Thyroid gland (tissue), 4 donors: ENCODE data around the gene EPHX1.

Experiments
- POLR2A ChIP-seq, 2 donors: fragments of 450-650 bp; IDR thresholded peaks; one replicate each; pipeline ENCODE4 v1.6.1; 2017; ENCODE audit warnings: antibody characterized with exemption in 2 of 2, mild to moderate bottlenecking in 2 of 2, moderate library complexity in 1 of 2
- TF ChIP-seq, protein P1 (sequence below), 6 experiments: fragments of 200-600 bp in 3 of 6; fragments of 450-650 bp in 3 of 6; sonication (generic) in 3 of 6; IDR thresholded peaks; one replicate each; pipeline ENCODE4 v1.5.1; 2016 to 2019; ENCODE audit warnings: antibody characterized with exemption in 6 of 6, mild to moderate bottlenecking in 2 of 6, inconsistent platforms in 1 of 6, moderate library complexity in 1 of 6

DNA sequence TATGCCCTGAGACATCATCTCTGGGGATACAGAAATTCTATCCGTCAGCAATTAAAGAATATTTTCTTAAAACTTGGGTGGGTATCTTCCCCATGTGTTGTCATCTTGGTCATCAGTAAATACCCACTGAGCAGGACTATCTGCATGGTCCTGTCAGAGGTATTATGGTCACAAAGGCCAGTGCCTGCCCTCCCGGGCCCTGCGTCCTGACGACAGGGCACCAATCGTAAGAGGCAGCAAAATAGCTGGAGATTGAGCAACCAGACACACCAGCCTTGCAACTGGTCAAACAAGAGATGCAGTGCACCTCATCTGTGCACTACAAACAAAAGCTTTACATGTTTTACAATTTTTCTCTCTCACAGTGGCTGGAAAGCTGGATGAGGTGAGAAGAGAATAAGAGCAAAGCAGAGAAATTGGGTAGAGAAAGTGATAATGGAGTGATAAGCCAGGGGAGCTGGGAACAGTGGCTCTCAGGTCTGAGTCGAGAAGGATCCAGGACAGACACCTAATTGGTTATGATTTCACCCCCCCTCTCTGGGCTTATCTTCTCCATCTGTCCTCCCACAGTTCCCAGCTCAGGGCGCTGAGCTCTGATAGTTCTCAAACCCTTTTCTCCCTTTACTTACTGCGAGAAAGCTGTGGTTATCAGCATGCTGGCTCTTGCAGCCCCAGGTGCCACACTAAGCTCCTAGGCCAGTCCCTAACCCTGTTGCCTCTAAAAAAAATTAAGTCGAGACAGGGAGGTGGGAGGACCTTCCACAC lies 41.1 kb upstream of the EPHX1 start:
- no peak for TF ChIP-seq POLR2A (IDR thresholded peaks at IDR 0.05)
- TF ChIP-seq, protein P1, sequence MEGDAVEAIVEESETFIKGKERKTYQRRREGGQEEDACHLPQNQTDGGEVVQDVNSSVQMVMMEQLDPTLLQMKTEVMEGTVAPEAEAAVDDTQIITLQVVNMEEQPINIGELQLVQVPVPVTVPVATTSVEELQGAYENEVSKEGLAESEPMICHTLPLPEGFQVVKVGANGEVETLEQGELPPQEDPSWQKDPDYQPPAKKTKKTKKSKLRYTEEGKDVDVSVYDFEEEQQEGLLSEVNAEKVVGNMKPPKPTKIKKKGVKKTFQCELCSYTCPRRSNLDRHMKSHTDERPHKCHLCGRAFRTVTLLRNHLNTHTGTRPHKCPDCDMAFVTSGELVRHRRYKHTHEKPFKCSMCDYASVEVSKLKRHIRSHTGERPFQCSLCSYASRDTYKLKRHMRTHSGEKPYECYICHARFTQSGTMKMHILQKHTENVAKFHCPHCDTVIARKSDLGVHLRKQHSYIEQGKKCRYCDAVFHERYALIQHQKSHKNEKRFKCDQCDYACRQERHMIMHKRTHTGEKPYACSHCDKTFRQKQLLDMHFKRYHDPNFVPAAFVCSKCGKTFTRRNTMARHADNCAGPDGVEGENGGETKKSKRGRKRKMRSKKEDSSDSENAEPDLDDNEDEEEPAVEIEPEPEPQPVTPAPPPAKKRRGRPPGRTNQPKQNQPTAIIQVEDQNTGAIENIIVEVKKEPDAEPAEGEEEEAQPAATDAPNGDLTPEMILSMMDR (IDR thresholded peaks at IDR 0.05): no peak
